Keratinocyte (primary cell): ENCODE measurements around the gene KIRREL2.

Experiments used
- CTCF ChIP-seq, 3 experiments: IDR thresholded peaks in 1 of 3; conservative IDR thresholded peaks in 1 of 3; optimal IDR thresholded peaks in 1 of 3; 2 replicates in 2 of 3; 3 replicates in 1 of 3; pipeline versions ENCODE3 to v1.5.1; 2011; ENCODE audit warnings: low read length in 3 of 3, mild to moderate bottlenecking in 3 of 3, moderate library complexity in 2 of 3, control low read depth in 1 of 3, inconsistent platforms in 1 of 3; ENCODE audit not compliant: insufficient read depth in 2 of 3; ENCODE audit errors: extremely low read depth in 1 of 3
- EZH2 ChIP-seq: IDR thresholded peaks from one replicate; pipeline ENCODE4 v1.6.1; 2012; ENCODE audit warnings: inconsistent platforms, mild to moderate bottlenecking, low read length, moderate library complexity

GRCh38 chr19:35909684-35910035 lies 52.9 kb downstream of the KIRREL2 start:
- no peak for TF ChIP-seq CTCF (optimal IDR thresholded peaks at IDR 0.05 in 1 of 3, IDR thresholded peaks at IDR 0.05 in 1 of 3, conservative IDR thresholded peaks at IDR 0.05 in 1 of 3; ENCODE audit: extremely low read depth in 1 of 3, insufficient read depth in 2 of 3, low read length in 3 of 3)
- no peak for TF ChIP-seq EZH2
